Activated CD8-positive, alpha-beta T cell treated with anti-CD3 and anti-CD28 coated beads for 36 hours (primary cell): Measurements from ENCODE around the gene IL17C. TPM values are rescaled to one million over a fixed set of nuclear protein-coding genes. Genes with fewer than 3 reads are reported as not detected.

Experiments used
- ATAC-seq: fragments of 200-7000 bp; cut with Tn5 transposase; one replicate; pipeline ENCODE4 v1.10.0; 2021; ENCODE audit warnings: mild to moderate bottlenecking, moderate library complexity
- CTCF ChIA-PET: fragments of 350-600 bp; sonication (Branson Sonifier 250); formaldehyde crosslinking; loops from one replicate; lab custom pipeline; 2021; ENCODE audit warnings: antibody characterized with exemption; lab: Charles Lee
- POLR2A ChIA-PET: fragments of 350-600 bp; sonication (Branson Sonifier 250); formaldehyde crosslinking; loops from one replicate; lab custom pipeline; 2021; ENCODE audit warnings: antibody characterized with exemption; lab: Charles Lee
- DNase-seq: peaks from one replicate; pipeline ENCODE4 v3.0.0-alpha.2; 2020
- H3K27ac Mint-ChIP-seq: one replicate; pipeline ENCODE4 v1.8.0; 2021; ENCODE audit warnings: mild to moderate bottlenecking, mixed read lengths
- H3K27me3 Mint-ChIP-seq: one replicate; pipeline ENCODE4 v1.8.0; 2021; ENCODE audit warnings: mixed read lengths
- H3K36me3 Mint-ChIP-seq: one replicate; pipeline ENCODE4 v1.8.0; 2021; ENCODE audit warnings: low read depth, mixed read lengths
- H3K4me1 Mint-ChIP-seq: one replicate; pipeline ENCODE4 v1.8.0; 2021; ENCODE audit warnings: low read depth, mixed read lengths
- H3K4me3 Mint-ChIP-seq: one replicate; pipeline ENCODE4 v1.8.0; 2021; ENCODE audit warnings: mild to moderate bottlenecking, moderate library complexity, mixed read lengths
- H3K9me3 Mint-ChIP-seq: one replicate; pipeline ENCODE4 v1.8.0; 2021; ENCODE audit warnings: mixed read lengths
- intact Hi-C: fragments of 100-400 bp; cut with micrococcal nuclease; formaldehyde crosslinking; loops from one replicate; pipeline ENCODE4 v1.10.0; 2022
- total RNA-seq, 2 experiments: library from RNA; stranded (reverse); gene quantifications; one replicate each; pipeline ENCODE4 v1.2.3, GENCODE V29; 2021
- TF ChIP-seq, protein P1 (sequence below): fragments of 200-600 bp; IDR thresholded peaks from one replicate; pipeline ENCODE4 v1.8.0; 2022; ENCODE audit warnings: antibody characterized with exemption, mild to moderate bottlenecking

IL17C gene
- total RNA-seq, 2 experiments from 2014 or later, result 0.31 TPM; not detected in 1

GRCh38 chr16:88651276-88651988 lies 13.1 kb downstream of the IL17C start:
- ChIA-PET POLR2A (interaction anchor here (0.8 to 5.5 kb wide), 5 partner anchors 11 to 130 kb away, joined by 3 to 28 read pairs (median 4); partner anchors contain the start of gene MVD), CTCF (interaction anchor here (1.4 to 2.9 kb wide), 3 partner anchors 30 to 52 kb away, joined by 3 to 9 read pairs (median 3); no protein-coding TSS in a partner anchor)
- peak overlapping the region; percentile 87 for H3K4me3 Mint-ChIP-seq
- TF ChIP-seq, protein P1, sequence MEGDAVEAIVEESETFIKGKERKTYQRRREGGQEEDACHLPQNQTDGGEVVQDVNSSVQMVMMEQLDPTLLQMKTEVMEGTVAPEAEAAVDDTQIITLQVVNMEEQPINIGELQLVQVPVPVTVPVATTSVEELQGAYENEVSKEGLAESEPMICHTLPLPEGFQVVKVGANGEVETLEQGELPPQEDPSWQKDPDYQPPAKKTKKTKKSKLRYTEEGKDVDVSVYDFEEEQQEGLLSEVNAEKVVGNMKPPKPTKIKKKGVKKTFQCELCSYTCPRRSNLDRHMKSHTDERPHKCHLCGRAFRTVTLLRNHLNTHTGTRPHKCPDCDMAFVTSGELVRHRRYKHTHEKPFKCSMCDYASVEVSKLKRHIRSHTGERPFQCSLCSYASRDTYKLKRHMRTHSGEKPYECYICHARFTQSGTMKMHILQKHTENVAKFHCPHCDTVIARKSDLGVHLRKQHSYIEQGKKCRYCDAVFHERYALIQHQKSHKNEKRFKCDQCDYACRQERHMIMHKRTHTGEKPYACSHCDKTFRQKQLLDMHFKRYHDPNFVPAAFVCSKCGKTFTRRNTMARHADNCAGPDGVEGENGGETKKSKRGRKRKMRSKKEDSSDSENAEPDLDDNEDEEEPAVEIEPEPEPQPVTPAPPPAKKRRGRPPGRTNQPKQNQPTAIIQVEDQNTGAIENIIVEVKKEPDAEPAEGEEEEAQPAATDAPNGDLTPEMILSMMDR, result no peak
- peak overlapping the region; percentile 95 for H3K27ac Mint-ChIP-seq
- peaks cover 10% of the 10 kb centered on the region for H3K4me1 Mint-ChIP-seq
- peak; percentile 92 for ATAC-seq
- DNase-seq, result peak; percentile 96
- intact Hi-C loops, result no loop called here
- H3K27me3 Mint-ChIP-seq, result no peaks in the 10 kb centered on the region
- no peaks in the 10 kb centered on the region for H3K9me3 Mint-ChIP-seq
- H3K36me3 Mint-ChIP-seq, result peaks cover 21% of the 10 kb centered on the region

DNA sequence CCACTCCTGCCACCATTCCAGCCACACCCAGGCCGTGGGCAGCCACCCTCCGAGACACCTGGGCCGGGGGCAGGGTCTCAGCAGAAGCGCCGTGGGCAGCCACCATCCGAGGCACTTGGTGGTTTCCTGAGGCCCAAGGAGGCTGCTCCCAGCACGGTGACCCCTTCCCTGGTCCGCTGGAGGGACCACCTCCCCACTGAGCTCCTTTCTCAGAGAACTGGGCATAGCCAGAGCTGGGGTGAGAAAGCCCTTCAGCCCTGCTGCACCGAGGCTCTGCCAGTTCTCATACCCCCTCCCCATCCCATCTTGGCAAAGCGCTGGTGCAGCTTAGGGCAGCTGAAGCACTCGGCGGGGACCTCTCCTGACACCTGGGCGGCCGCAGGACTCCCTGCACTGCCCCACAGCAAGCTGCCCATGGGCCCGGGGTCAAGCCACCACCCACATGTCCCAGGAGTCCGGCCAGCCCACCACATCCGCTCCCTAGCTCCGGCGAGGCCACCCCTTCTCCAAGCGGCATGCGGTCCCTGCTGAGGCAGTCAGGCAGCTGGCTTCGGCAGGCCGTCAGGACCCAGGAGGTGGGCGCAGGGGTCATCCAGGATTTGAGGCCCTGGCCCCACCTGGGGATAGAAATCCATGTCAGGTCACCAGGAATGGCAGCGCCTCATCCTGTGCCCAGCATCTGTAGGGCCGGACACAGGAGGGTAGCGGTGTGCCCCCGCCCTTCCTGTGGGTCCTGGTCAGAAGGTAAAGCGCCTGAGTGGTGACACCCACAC lies 13.8 kb downstream of the IL17C start:
- intact Hi-C loops, result no loop called here
- H3K27ac Mint-ChIP-seq, result peak overlapping the region; percentile 95
- H3K4me3 Mint-ChIP-seq, result peak overlapping the region; percentile 87
- TF ChIP-seq, protein P1, result no peak
- peaks cover 10% of the 10 kb centered on the region for H3K4me1 Mint-ChIP-seq
- ChIA-PET POLR2A (interaction anchor here (1.1 to 1.3 kb wide), 2 partner anchors 11 to 55 kb away, joined by 3 to 4 read pairs; partner anchors contain the start of gene MVD), CTCF (interaction anchor here (1.4 to 2.9 kb wide), 3 partner anchors 29 to 52 kb away, joined by 3 to 9 read pairs (median 3); no protein-coding TSS in a partner anchor)
- no peak for DNase-seq
- no peak for ATAC-seq
- no peaks in the 10 kb centered on the region for H3K27me3 Mint-ChIP-seq
- H3K36me3 Mint-ChIP-seq, result peaks cover 21% of the 10 kb centered on the region
- H3K9me3 Mint-ChIP-seq, result no peaks in the 10 kb centered on the region

- Mint-ChIP-seq H3K27ac (no peak overlapping the region), H3K9me3 (no peaks in the 10 kb centered on the region), H3K36me3 (peaks cover 21% of the 10 kb centered on the region), H3K27me3 (no peaks in the 10 kb centered on the region), H3K4me1 (peaks cover 10% of the 10 kb centered on the region), H3K4me3 (no peak overlapping the region)
- DNase-seq, result no peak
- intact Hi-C loops, result no loop called here
- ATAC-seq, result no peak
- CTCF ChIA-PET, result interaction anchor here (1.4 to 2.9 kb wide), 2 partner anchors 28 to 33 kb away, joined by 3 to 9 read pairs; no protein-coding TSS in a partner anchor
- POLR2A ChIA-PET, result interaction anchor here (0.6 kb wide), 1 partner anchor 76 kb away, joined by 3 read pairs; no protein-coding TSS in a partner anchor
- TF ChIP-seq, protein P1, result no peak
Observed at GRCh38 chr16:88652762-88653063, 14.3 kb downstream of the IL17C start.

DNA sequence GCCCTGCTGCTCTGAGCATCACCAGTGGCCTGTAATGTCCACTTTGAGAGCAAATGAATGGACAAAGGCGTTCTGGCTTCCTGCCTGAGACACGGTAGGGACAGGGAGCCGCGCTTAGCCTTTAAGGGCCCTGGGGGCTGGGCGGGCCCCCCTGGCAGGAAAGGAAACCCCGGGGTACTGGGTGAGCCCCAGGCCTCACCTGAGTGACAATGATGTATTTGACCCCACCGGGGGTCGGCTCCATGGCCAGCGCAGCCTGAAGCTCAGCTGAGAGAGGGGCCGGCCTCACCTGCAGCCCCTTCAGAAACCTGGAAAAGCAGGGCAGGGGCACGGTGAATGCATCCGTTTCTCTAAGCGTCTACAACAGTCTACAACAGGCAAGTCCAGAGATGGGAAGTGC lies 14.7 kb downstream of the IL17C start:
- Mint-ChIP-seq H3K27ac (peak overlapping the region; percentile 7), H3K36me3 (peaks cover 21% of the 10 kb centered on the region), H3K27me3 (no peaks in the 10 kb centered on the region), H3K4me3 (no peak overlapping the region), H3K9me3 (no peaks in the 10 kb centered on the region), H3K4me1 (peaks cover 10% of the 10 kb centered on the region)
- ATAC-seq (no peak), DNase-seq (no peak)
- CTCF ChIA-PET, result interaction anchor here (1.4 to 2.9 kb wide), 2 partner anchors 28 to 33 kb away, joined by 3 to 9 read pairs; no protein-coding TSS in a partner anchor
- intact Hi-C loops, result no loop called here
- TF ChIP-seq, protein P1, result no peak
- POLR2A ChIA-PET, result interaction anchor here (0.6 to 1.0 kb wide), 2 partner anchors 16 to 76 kb away, joined by 3 read pairs; no protein-coding TSS in a partner anchor
